Stimulated activated CD8-positive, alpha-beta memory T cell treated with anti-CD3 and anti-CD28 coated beads, Interleukin-12 subunit alpha, Interleukin-12 subunit beta, amount 100 ng/mL, for 1 hour (primary cell): Measurements from ENCODE around the gene ZNF414.
A peak's percentile ranks its signal among the peaks of the same experiment; 100 is the strongest.
"Not testable (repeated sequence)": the region's sequence is repeated elsewhere in the genome, so short reads cannot be mapped to it uniquely, and the experiment has no call there.

Source experiments
- DNase-seq: peaks from one replicate; pipeline ENCODE4 v3.0.0-alpha.2; 2020; ENCODE audit warnings: low read depth

The ZNF414 gene, protein sequence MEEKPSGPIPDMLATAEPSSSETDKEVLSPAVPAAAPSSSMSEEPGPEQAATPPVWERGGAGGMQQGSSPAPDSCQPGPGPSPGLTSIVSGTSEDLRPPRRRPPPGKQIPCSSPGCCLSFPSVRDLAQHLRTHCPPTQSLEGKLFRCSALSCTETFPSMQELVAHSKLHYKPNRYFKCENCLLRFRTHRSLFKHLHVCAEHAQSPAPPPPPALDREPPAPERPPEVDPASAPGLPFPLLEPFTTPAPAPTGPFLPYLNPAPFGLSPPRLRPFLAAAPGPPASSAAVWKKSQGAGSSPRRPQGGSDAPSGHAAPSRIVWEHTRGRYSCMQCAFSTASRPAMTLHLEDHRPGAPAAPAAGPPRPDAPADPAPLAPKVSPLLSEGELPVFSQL

GRCh38 chr19:8513687-8514504 lies at the start of gene ZNF414:
TSS of gene ZNF414 (minus strand) at chr19:8514167. CDS start at chr19:8514046, 121 bp downstream.
- DNase-seq: peak; percentile 95

GRCh38 chr19:8561075-8561764 lies 47.3 kb upstream of the ZNF414 start:
- no peak for DNase-seq

DNA sequence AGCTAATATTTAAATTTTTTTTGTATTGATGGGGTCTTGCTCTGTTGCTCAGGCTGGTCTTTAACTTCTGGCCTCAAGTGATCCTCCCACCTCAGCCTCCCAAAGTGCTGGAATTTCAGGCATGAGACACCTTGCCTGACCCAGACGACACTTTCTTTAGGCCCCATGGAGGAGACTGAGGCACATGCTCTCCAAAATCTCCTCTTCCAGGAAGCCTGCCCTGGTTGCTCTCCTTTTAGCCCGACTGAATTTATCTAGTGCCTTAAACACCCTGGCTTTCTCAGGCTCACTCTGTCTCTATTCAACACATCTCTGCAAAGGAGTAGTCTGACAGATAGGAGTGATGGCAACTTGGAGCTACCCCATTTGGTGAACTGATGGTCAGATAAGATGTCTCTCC lies 44.4 kb upstream of the ZNF414 start:
- DNase-seq: no peak

DNA sequence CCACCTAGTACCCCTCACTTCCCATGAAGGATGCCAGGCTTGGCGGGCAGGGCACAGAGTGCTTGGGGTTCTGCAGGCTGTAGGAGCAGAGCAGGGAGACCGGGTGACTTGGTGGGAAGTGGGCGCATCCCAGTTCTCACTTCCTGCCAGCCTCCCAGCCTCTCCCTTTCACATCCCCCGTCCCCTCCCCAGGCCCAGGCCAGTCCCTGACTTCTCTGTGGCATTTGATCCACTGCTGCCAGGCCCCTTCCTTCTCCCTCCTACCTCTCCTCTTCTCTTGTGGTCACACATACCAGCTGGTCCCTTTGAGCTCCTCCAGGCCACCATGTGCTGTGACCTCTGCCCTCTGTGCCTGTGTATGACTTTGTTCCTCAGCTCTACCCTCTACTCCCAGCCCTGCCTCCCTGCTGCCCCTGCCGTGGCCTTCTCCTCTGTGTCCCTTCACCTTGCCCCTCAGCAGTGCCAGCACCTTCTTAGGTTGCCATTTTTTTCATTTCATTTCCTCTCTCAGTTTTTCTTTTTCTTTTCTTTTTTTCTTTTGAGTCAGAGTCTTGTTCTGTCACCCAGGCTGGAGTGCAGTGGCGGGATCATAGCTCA lies 43.8 kb upstream of the ZNF414 start:
- DNase-seq: no peak

GRCh38 chr19:8553729-8554128 lies 39.8 kb upstream of the ZNF414 start:
- DNase-seq: not testable (repeated sequence)

- DNase-seq: no peak
These were observed 38.8 kb upstream of the ZNF414 start for GRCh38 chr19:8552810-8553209.

GRCh38 chr19:8550070-8550469 lies 36.1 kb upstream of the ZNF414 start:
- DNase-seq: no peak

GRCh38 chr19:8545743-8546142 lies 31.8 kb upstream of the ZNF414 start:
- no peak for DNase-seq

DNA sequence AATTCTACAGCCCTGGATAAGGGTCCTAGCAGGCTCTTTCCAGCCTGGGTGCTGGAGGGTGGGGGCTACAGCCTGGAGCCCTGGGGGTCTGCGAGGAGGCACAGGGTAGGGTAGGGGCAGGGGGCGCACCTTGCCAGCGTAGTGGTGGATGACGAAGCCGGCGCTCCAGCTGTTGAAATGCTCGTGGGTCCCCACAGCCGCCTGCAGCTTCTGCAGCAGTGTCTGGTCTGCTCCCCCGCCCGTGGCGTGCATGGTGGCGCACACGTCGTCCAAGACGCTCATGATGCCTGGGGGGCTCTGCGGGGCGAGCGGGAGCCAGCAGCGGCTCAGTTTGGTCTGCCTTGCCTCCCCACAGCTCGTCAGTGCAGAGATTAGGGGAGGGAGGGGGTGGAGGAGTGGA lies 30.2 kb upstream of the ZNF414 start:
- DNase-seq: no peak

DNA sequence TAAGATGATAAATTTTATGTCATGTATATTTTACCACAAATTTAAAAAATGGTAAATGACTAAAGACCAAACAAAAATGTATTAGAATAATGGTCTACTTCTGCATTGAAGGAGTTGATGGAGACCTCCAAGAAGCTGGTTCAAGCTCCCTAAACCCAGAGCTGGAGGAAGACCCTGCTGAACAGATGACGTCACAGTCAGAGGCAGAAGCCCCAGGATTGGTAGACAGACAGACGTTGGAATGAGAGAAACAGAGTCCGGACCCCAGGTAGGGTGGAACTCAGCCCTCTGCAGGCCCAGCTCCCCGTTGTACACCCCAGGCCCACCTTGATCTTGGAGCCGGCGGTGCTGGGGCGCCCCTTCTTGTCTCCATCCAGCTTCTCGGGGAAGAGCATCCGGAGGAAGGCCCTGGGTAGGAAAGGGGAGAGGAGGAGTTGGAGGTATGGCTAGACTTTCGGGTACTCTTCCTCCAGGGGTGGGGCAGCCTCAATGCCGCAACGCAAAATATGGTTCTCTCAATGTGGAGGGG lies 25.7 kb upstream of the ZNF414 start:
- no peak for DNase-seq

DNA sequence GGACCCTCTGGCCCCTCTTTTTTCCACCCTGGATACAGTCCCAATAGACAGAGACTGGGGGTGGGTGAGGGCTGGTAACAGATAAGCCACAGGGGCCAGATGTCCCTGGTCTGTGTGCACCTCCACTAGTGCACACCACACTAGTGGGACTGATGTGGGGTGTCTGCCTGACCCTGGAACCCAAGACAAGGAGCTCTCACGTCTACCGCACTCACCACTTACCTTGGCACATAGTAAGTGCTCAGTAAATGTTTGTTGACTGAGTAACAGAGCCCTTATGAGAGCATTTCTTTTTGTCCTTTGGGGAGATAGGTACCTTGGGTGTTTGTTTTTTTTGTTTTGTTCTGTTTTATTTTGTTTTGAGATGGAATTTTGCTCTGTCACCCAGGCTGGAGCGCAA lies 23.1 kb upstream of the ZNF414 start:
- no peak for DNase-seq

GRCh38 chr19:8536282-8536681 lies 22.3 kb upstream of the ZNF414 start:
- no peak for DNase-seq

DNA sequence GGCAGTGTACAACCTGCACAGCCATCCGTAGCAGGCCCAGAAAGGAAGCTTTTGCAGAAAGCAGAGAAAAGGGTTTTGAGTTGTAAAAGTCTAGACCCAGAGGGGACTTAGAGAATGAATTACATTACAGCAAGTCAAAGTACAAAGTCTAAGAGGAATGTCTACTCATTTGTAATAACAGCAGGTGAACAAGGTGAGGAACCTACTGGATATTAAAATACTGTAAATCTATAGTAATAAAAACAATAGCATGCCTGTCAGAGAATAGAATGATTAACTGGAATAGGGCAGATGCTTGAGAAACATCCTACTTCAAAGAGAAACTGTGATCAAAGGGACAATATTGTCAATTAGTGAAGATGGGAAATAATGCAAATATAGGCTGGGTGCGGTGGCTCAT lies 18.3 kb upstream of the ZNF414 start:
- no peak for DNase-seq

DNA sequence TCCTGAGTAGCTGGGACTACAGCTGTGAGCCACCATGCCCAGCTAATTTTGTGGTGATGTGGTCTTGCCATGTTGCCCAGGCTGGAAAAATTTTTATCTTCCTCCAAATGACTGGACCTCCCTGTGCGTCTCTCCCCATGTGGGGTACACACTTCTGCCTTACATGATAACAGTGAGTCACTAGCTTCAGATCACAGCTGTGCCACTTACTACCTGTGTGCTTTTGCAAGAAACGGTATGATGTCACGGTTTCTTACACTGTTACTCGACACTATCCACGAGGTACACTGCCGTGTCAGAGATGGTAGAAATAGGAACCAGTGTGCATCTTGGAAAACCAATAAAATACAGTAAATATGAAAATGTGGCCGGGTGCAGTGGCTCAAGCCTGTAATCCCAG lies 17.5 kb upstream of the ZNF414 start:
- no peak for DNase-seq

GRCh38 chr19:8530061-8530679 lies 16.2 kb upstream of the ZNF414 start:
- DNase-seq: no peak

DNA sequence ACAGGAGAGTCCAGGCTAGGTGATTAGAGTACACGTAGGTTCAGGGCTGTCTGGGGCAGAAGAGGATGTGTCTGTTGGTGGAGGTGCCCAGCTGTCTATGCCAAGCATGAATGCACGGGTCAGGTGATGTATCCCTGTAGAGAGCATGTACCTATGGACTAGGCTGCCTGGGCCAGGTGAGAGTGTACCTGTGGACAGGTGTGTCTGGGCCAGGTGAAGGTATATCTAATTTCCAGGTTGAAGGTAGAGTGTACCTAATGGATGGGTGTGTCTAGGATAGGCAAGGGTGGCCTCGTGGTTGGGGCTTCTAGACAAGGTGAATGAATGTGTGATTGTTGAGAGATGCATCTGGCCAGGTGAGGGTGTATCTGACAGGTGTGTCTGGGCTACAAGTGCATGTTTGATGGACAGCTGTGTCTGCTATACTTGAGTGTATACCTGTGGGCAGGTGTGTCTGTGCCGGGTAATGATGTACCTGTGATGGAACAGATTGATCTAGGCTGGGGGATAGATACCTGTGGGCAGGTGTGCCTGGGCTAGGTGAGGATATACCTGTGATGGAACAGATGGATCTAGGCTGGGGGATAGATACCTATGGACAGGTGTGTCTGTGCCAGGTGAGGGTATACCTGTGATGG lies 15.5 kb upstream of the ZNF414 start:
- no peak for DNase-seq

- DNase-seq: no peak
These were observed 14.5 kb upstream of the ZNF414 start for GRCh38 chr19:8528500-8528899.

DNA sequence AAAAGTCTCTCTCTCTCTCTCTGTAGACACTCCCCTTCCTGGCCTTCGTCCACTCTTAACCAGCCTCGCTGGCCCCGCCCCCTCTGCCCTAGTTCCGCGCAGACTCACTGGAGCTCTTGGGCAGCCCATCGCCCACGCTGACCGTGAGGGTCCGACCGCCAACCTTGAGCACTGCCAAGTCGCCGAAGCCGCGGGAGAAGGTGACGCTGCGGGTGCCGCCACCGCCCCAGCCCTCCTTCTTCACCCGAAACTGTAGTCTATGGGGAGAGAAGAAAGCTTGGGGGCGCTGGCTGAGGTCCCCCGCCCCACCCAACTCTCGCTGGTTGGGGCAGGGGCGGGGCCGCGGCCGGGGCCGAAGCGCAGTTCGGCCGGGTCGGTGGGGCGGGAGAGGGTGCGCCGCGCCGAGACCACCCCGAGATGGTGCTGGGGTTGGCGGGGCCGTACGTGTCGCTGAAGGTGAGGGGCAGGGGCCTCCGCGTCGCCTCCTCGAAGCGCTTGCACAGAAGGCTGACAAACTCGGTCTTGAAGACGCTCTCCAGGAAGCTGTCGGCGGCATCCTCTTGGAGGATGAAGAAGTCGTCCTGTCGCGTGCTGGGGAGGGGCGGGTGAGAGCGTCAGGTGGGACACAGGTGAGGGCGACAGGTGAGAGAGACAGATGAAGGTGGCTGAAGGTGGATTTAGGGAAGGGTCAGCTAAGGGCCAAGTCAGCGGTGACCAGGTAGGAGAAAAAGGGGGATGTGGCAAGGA lies 12.6 kb upstream of the ZNF414 start:
- DNase-seq: no peak

DNA sequence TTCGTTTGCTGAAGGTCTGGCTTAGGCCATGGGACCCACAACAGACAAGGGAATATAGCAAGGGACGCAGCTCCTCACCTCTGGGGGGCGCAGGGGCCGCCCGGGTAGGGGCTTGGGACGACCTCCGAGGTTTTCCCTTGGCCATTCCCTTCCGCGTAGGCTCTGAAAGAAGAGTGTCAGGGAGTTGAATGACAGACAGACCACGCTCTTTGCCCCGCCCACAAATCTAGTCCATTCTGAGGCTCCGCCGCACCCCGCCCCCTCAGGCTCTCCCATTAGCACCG lies 11.4 kb upstream of the ZNF414 start:
- DNase-seq: no peak

- DNase-seq: no peak
These were observed 5.4 kb upstream of the ZNF414 start for GRCh38 chr19:8519388-8519787.

GRCh38 chr19:8518536-8518935 lies 4.6 kb upstream of the ZNF414 start:
- no peak for DNase-seq
